ENCODE measurements around the gene SMAD9.

The SMAD9 gene

DNA sequence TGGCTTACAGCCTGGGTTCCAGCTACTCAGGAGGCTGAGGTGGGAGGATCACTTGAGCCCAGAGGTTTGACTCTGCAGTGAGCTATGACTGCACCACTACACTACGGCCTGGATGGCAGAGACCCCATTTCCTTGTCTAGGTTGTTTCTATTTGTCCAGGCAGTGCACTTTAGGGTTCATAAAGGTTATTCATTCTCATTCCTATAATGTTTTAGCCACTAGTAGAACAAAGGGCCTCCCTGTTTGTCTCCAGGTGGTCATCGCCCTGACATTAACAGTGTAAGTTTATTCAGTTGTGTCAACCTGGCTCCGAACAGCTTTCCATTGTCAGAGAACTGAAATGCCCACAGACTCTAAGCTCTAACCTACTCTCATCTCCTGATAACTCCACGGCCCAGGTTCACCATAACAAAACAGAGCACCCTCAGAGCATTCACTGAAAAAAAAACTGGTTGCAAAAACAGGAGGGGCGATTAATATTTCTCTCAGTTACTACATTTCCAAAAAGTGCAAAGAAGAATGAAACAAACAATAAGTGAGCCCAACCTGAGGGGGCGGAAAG lies 37.1 kb downstream of the SMAD9 start:
- Histone ChIP-seq H3K4me2 (ENCODE audit: low read length) (no peak overlapping the region), H3K36me3 (ENCODE audit: insufficient read depth, low read length) (peaks cover 3% of the 10 kb centered on the region), H3K4me3 (ENCODE audit: low read length) (no peak overlapping the region), H3K9ac (ENCODE audit: low read depth, low read length) (no peak overlapping the region), H3K9me3 (replicated peaks; ENCODE audit: low read length) (no peaks in the 10 kb centered on the region), H3K27me3 (ENCODE audit: control insufficient read depth, insufficient read depth, low read length) (no peaks in the 10 kb centered on the region), H3K4me1 (ENCODE audit: control insufficient read depth, insufficient read depth, low read length) (peaks cover 20% of the 10 kb centered on the region)

DNA sequence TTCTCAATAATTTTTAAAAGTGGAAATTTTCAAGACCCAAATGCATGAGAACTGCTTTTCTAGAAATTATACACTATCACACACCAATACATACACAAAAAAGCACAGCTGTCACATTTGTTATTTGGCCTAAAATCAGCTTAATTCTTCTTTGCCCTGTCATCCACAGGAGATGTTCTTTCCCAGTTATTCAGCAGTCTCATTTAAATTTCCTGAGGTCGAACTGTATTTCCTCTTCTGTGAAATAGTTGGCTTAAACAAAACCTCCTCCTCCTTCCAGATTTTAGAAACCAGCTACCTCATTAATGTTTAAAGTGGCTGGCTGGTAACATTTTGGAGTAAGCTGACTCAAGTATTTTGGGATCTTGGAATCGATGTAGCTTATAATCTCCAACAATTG lies 39.1 kb downstream of the SMAD9 start:
- Histone ChIP-seq H3K4me3 (ENCODE audit: low read length) (no peak overlapping the region), H3K4me2 (ENCODE audit: low read length) (peak overlapping the region; percentile 1), H3K4me1 (ENCODE audit: control insufficient read depth, insufficient read depth, low read length) (peaks cover 20% of the 10 kb centered on the region), H3K27me3 (ENCODE audit: control insufficient read depth, insufficient read depth, low read length) (no peaks in the 10 kb centered on the region), H3K36me3 (ENCODE audit: insufficient read depth, low read length) (peaks cover 3% of the 10 kb centered on the region), H3K9ac (ENCODE audit: low read depth, low read length) (peak overlapping the region; percentile 0), H3K9me3 (replicated peaks; ENCODE audit: low read length) (no peaks in the 10 kb centered on the region)

GRCh38 chr13:36879218-36879938 lies 40.7 kb downstream of the SMAD9 start:
- Histone ChIP-seq H3K9ac (ENCODE audit: low read depth, low read length) (no peak overlapping the region), H3K4me3 (ENCODE audit: low read length) (no peak overlapping the region), H3K9me3 (replicated peaks; ENCODE audit: low read length) (no peaks in the 10 kb centered on the region), H3K4me1 (ENCODE audit: control insufficient read depth, insufficient read depth, low read length) (peaks cover 20% of the 10 kb centered on the region), H3K4me2 (ENCODE audit: low read length) (no peak overlapping the region), H3K27me3 (ENCODE audit: control insufficient read depth, insufficient read depth, low read length) (no peaks in the 10 kb centered on the region), H3K36me3 (ENCODE audit: insufficient read depth, low read length) (peaks cover 3% of the 10 kb centered on the region)

GRCh38 chr13:36875961-36876360 lies 44.1 kb downstream of the SMAD9 start:
- Histone ChIP-seq H3K9me3 (replicated peaks; ENCODE audit: low read length) (no peaks in the 10 kb centered on the region), H3K4me1 (ENCODE audit: control insufficient read depth, insufficient read depth, low read length) (peaks cover 2% of the 10 kb centered on the region), H3K36me3 (ENCODE audit: insufficient read depth, low read length) (peaks cover 15% of the 10 kb centered on the region)

DNA sequence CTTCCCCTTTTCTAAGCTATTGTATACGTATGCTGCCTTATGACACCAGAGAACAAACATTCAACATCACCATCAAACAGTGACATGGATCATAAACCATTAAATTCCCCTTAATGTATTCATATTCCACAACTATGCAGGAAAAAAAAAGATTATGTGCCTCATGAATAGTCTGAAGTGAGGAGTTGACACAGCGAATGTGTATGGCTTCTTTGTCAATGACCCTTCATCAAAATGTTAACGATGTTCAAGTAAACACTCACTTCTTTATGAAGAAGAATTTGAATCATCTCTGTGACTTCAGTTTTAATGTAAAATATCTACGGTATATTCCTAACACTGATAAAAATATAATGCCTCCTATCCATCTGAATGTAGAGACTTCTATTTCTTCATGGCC lies 44.6 kb downstream of the SMAD9 start:
- no peaks in the 10 kb centered on the region for H3K4me1 ChIP-seq (ENCODE audit: control insufficient read depth, insufficient read depth, low read length)
- no peak overlapping the region for H3K4me2 ChIP-seq (ENCODE audit: low read length)
- H3K4me3 ChIP-seq (ENCODE audit: low read length): no peak overlapping the region
- peaks cover 15% of the 10 kb centered on the region for H3K36me3 ChIP-seq (ENCODE audit: insufficient read depth, low read length)
- no peaks in the 10 kb centered on the region for H3K9me3 ChIP-seq (replicated peaks; ENCODE audit: low read length)
- no peak overlapping the region for H3K9ac ChIP-seq (ENCODE audit: low read depth, low read length)
- no peaks in the 10 kb centered on the region for H3K27me3 ChIP-seq (ENCODE audit: control insufficient read depth, insufficient read depth, low read length)

More at GRCh38 chr13:36875961-36876360, 44.1 kb downstream of the SMAD9 start:
- no peaks in the 10 kb centered on the region for H3K27me3 ChIP-seq (ENCODE audit: control insufficient read depth, insufficient read depth, low read length)
- no peak overlapping the region for H3K4me3 ChIP-seq (ENCODE audit: low read length)
- H3K9ac ChIP-seq (ENCODE audit: low read depth, low read length): no peak overlapping the region
- H3K4me2 ChIP-seq (ENCODE audit: low read length): no peak overlapping the region

DNA sequence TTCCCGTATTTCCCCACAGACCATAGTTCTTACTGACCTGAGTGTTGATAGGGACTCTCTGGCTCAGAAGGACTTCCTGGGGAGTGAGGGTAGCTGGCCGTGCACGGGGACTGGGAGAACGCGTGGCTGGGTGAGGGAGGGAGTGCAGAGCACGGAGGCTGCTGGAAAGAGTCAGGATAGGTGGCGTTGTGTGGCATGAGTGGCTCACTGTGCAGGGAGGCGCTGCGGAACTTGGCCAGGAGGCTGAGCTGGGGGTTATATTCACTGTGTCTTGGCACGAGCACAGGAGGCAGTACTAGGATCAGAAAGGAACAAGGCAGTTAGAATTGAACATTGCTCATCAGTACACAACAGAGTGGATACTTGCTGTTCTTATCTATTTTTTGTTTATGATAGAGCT lies 47.4 kb downstream of the SMAD9 start:
- Histone ChIP-seq H3K27me3 (ENCODE audit: control insufficient read depth, insufficient read depth, low read length) (no peaks in the 10 kb centered on the region), H3K9me3 (replicated peaks; ENCODE audit: low read length) (no peaks in the 10 kb centered on the region), H3K36me3 (ENCODE audit: insufficient read depth, low read length) (peaks cover 18% of the 10 kb centered on the region), H3K4me3 (ENCODE audit: low read length) (no peak overlapping the region), H3K4me2 (ENCODE audit: low read length) (no peak overlapping the region), H3K4me1 (ENCODE audit: control insufficient read depth, insufficient read depth, low read length) (no peaks in the 10 kb centered on the region), H3K9ac (ENCODE audit: low read depth, low read length) (no peak overlapping the region)

GRCh38 chr13:36870050-36870692 lies 49.9 kb downstream of the SMAD9 start:
- Histone ChIP-seq H3K9me3 (replicated peaks; ENCODE audit: low read length) (no peaks in the 10 kb centered on the region), H3K4me3 (ENCODE audit: low read length) (no peak overlapping the region), H3K36me3 (ENCODE audit: insufficient read depth, low read length) (peaks cover 18% of the 10 kb centered on the region), H3K9ac (ENCODE audit: low read depth, low read length) (no peak overlapping the region), H3K27me3 (ENCODE audit: control insufficient read depth, insufficient read depth, low read length) (no peaks in the 10 kb centered on the region), H3K4me2 (ENCODE audit: low read length) (no peak overlapping the region), H3K4me1 (ENCODE audit: control insufficient read depth, insufficient read depth, low read length) (no peaks in the 10 kb centered on the region)

- peaks cover 5% of the 10 kb centered on the region for H3K4me1 ChIP-seq (ENCODE audit: control insufficient read depth, insufficient read depth, low read length)
These were observed 53.8 kb downstream of the SMAD9 start for GRCh38 chr13:36866232-36866631.

DNA sequence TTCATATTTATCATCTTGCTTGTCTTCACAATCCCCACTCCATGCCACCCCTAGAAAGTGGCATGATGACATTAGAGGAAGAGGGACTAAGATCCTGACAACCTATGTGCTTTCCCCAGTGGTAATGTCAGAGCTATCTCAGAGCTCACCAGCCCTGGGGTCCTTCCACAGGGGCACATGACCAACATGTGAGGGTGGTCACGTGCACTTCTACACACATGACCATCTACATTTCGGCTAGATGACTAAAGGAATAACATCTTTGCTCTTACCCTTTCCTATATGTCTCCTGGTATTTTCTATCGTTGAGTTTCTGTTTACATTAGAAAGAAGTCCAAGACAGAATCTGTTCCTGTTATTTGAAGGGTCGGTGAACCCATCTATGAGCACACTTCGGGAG lies 54.8 kb downstream of the SMAD9 start:
- H3K9ac ChIP-seq (ENCODE audit: low read depth, low read length): no peak overlapping the region
- peaks cover 6% of the 10 kb centered on the region for H3K36me3 ChIP-seq (ENCODE audit: insufficient read depth, low read length)
- no peak overlapping the region for H3K4me2 ChIP-seq (ENCODE audit: low read length)

More at GRCh38 chr13:36866232-36866631, 53.8 kb downstream of the SMAD9 start:
- no peak overlapping the region for H3K4me3 ChIP-seq (ENCODE audit: low read length)
- H3K9ac ChIP-seq (ENCODE audit: low read depth, low read length): no peak overlapping the region
- H3K27me3 ChIP-seq (ENCODE audit: control insufficient read depth, insufficient read depth, low read length): no peaks in the 10 kb centered on the region
- H3K4me2 ChIP-seq (ENCODE audit: low read length): no peak overlapping the region
- H3K36me3 ChIP-seq (ENCODE audit: insufficient read depth, low read length): peaks cover 6% of the 10 kb centered on the region
- no peaks in the 10 kb centered on the region for H3K9me3 ChIP-seq (replicated peaks; ENCODE audit: low read length)

GRCh38 chr13:36862722-36863121 lies 57.3 kb downstream of the SMAD9 start:
- Histone ChIP-seq H3K36me3 (ENCODE audit: insufficient read depth, low read length) (no peaks in the 10 kb centered on the region), H3K9me3 (replicated peaks; ENCODE audit: low read length) (no peaks in the 10 kb centered on the region), H3K9ac (ENCODE audit: low read depth, low read length) (no peak overlapping the region), H3K4me3 (ENCODE audit: low read length) (no peak overlapping the region), H3K27me3 (ENCODE audit: control insufficient read depth, insufficient read depth, low read length) (no peaks in the 10 kb centered on the region), H3K4me1 (ENCODE audit: control insufficient read depth, insufficient read depth, low read length) (peaks cover 5% of the 10 kb centered on the region), H3K4me2 (ENCODE audit: low read length) (no peak overlapping the region)

More for the DNA sequence above, 54.8 kb downstream of the SMAD9 start:
- Histone ChIP-seq H3K27me3 (ENCODE audit: control insufficient read depth, insufficient read depth, low read length) (no peaks in the 10 kb centered on the region), H3K4me1 (ENCODE audit: control insufficient read depth, insufficient read depth, low read length) (peaks cover 5% of the 10 kb centered on the region), H3K9me3 (replicated peaks; ENCODE audit: low read length) (no peaks in the 10 kb centered on the region), H3K4me3 (ENCODE audit: low read length) (no peak overlapping the region)

DNA sequence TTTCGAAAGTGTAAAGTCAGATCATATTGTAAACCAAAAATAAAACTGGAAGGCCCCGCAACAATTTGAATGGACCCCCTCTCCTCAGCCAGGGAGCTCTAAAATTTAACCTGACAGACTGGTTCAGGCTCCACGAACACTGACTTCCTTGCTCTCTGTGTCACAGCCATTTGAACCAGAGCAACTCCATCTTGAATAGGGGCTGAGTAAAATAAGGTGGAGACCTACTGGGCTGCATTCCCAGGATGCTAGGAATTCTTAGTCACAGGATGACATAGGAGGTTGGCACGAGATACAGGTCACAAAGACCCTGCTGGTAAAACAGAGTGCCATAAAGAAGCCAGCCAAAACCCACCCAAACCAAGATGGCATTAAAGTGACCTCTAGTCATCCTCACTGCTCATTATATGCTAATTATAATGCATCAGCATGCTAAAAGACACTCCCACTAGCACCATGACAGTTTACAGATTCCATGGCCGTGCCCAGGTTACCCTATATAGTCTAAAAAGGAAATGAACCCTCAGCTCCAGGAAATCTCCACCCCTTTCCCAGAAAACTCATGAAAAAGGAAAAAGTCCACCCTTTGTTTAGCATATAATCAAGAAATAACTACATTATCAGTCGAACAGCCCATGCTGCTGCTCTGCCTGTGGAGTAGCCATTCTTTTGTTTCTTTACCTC lies 57.9 kb downstream of the SMAD9 start:
- peaks cover 5% of the 10 kb centered on the region for H3K4me1 ChIP-seq (ENCODE audit: control insufficient read depth, insufficient read depth, low read length)
- H3K9ac ChIP-seq (ENCODE audit: low read depth, low read length): no peak overlapping the region
- no peak overlapping the region for H3K4me3 ChIP-seq (ENCODE audit: low read length)
- no peaks in the 10 kb centered on the region for H3K27me3 ChIP-seq (ENCODE audit: control insufficient read depth, insufficient read depth, low read length)
- no peak overlapping the region for H3K4me2 ChIP-seq (ENCODE audit: low read length)
- H3K36me3 ChIP-seq (ENCODE audit: insufficient read depth, low read length): no peaks in the 10 kb centered on the region
- no peaks in the 10 kb centered on the region for H3K9me3 ChIP-seq (replicated peaks; ENCODE audit: low read length)

Data from skeletal muscle satellite cell (primary cell).